Measurements from ENCODE around the gene ANKS1B.

The ANKS1B gene

DNA sequence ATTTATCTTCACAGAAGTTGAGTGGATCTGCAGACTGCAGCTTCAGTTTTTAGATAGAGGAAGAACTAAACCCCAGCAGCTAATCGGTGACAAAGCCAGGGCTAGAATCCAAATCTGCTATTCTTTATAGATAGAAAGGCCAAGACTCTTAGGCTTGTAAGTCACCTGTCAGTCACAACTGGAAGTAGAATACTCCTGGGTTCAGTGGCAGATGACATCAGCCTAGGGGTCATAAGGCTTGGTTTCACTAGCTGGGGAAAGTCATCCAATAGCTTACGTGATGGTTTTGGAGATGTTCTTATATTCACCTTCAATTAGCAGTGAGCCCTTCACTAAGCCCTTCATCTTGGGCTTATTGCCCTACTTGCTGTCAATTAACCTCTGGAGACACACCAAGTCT lies 1246.2 kb downstream of the ANKS1B start:
- DNase-seq: no peak

DNA sequence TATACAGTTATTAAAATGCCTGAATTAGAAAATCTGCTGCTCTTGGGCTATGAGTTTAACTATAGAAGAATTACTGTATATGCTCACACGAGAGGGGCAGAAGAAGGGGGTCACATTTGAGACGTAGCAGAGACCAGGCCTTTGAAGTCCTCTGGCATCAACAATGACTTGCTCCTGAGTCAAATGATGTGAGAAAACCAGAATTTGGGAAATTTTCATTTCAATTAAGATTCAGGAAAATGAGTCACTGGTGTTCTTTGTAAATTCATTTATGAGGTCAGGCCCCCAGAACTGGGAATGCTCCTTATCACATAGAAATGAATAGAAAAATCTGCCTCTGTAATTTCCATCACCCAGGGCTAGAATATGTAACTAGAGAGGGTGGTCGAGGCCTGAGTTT lies 1246.7 kb downstream of the ANKS1B start:
- DNase-seq: no peak

DNA sequence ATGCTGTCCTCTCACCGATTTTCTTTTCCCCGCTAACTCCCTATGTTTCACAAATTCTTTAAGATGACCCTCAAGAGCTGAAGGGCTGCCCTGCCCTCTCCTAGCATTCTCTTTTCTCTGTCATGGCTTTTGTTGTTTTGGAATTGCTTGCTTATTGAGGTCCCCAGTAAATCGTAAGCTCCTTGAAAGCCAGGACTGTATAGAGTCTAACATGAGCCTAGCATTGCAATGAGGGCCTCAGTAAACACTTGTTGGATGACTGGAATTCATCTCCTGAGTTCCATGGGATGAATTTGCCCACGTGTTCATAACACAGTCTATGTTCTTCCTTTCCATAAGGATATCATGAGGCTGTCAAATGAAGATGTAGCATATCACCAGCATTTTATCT lies 1247.4 kb downstream of the ANKS1B start:
- no peak for DNase-seq

DNA sequence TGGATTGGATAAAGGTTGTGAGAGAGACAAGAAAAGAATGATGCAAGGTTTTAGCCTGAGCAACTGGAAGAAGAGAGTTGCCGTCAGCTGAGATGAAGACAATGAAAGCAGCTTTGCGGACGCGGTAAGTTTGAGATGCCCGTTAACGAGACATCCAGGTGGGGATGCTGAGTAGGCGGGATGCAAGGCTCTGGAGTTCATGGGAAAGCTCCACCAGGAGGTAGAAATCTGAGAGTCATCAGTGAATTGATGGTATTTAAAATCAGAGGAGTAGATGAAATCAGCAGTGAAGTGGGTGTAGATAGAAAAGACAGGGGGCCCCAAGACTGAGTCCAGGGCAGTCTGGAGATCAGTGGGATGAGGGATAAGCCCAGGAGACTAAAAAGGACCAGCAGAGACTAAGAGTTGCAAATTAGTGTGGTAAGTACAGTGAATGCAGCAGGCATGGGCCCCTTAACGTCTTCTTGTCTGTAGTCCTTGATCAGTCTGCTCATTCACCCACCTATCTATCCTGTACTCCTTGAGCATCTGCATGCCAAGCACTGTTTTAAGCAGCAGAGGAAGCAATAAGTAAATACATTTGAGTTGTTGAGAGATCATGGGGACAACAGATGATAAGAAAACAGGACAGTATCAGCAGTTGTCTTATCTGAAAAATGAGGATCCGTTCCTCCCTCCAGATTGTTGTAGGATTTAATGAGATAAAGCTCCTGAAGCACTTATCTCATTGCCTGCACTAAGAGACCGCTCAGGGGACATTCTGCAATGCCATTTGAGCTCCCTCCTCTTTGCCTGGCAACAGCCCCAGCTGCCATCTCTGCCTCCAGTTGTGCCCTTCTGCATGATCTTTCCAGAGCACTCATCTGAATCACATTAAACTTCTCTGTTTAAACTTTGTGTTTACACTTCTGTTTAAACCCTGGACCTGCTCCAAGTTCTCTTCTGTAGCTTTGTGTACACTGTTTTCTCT lies 1248.1 kb downstream of the ANKS1B start:
- DNase-seq: peak; percentile 42 to 56

DNA sequence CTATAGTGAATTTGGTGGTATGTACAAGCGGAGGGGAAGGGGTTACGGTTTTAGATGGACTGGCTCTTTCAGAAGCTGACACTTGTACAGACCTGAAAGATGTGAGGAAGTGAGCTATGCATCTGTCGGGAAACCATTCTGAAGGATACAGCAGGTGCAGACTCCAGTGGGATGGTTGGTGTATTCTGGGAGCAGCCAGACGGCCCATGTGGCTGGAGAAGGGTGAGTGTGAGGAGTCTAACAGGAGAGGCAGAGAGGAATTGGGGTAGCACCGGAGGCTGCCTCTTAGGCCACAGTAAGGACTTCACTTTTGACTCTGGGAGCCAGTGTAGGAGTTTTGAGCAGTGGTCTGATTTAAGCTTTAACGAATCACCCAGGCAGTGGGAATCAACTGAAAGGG lies 1248.9 kb downstream of the ANKS1B start:
- no peak for DNase-seq

DNA sequence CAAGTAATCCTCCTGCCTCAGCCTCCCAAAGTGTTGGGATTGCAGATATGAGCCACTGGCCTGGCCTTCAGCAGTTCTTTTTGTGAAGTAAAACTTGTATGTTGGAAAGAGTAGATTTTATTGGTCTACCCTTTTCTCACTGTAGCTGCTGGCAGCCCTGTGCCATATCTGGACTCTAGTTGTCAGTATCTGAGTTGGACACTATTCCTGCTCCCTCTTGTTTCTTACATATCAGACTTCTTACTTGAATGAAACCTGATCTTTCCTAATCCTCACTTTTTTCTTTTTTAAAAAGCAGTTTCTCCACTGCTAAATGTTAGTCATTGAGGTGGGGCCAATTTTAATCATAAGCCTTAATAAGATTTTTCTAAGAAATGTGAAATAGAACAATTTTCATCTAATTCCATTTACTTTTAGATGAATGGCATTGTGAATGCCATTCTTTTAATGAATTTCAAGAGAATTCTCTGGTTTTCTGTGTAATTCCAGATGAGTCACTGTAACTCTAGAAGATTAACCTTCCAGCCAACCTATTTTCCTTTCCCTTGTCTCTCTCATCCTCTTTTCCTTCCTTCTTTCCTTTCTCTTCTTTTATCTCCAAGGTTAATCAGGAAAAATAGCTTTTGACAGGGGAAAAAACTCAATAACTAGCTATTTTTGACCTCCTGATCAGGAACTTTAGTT lies 1250.9 kb downstream of the ANKS1B start:
- no peak for DNase-seq

DNA sequence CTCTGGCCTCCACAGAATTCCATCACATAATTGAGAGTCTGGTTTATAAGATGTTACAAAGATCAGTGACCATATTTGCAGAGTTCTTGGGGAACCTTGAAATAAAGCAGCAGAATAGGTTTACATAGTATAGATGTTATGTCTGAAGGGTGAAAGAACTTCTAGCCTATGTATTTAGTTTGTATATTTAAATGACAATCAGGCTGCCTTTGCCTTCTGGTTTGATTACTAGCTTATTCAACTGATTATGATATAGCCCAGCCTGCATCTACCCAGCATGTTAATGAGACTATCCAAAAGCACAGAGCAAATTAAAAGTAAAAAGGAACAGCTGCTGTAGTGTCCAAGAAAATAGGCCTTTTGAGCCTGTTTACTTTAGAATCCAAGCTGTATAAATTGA lies 1254.3 kb downstream of the ANKS1B start:
- DNase-seq: no peak

DNA sequence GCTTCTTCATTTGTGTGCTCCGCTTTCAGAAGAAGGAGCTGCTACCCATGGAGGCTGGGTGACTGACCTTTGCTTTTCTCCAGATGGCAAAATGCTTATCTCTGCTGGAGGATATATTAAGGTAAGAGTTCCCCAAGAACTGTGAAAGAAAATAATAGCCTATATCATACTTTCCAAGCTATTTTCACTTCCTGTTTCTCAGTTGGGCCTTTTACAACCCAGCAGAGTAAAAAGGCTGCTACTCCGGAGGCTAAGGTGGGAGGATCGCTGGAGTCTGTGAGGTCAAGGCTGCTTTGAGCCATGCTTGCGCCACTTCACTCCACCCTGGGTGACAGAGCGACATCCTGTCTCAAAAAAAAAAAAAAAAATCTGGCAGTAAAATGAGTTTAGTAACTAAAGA lies 1257.5 kb downstream of the ANKS1B start:
- DNase-seq: no peak

DNA sequence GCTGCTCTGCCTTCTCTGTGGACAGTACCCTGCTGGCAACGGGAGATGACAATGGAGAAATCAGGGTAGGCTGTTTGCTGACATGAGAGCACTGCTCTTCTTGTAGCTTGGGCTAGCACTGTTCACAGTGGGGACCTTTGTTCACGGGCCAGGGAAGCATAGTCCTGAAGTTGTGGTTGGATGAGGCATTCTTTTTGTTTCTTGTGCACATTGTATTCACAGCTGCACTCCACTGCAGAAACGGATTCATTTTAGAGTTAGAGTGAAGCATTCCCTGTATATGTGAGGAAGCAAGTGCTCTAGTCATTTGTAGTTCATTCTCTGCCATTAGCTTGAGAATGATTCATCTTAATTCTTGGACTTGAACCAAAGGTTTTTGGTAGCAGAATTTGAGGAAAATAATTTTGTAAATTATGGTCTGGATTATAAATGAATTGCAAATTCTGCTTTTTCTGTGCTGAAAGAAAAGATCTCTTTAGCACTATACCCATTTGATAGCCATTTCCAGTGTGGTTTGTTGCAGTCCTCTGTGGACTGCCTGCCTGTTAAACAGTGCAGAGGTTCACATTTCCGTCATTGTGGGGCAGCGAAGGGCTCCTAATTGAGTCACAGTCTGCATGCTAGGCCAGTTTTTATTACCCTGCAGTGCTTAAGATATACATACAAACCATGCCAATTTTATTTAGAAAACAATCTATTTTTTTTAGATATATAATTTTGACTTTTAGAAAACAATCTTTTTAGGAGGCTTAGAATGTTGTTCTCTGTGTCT lies 1259.1 kb downstream of the ANKS1B start:
- DNase-seq: peak; percentile 16 to 30

DNA sequence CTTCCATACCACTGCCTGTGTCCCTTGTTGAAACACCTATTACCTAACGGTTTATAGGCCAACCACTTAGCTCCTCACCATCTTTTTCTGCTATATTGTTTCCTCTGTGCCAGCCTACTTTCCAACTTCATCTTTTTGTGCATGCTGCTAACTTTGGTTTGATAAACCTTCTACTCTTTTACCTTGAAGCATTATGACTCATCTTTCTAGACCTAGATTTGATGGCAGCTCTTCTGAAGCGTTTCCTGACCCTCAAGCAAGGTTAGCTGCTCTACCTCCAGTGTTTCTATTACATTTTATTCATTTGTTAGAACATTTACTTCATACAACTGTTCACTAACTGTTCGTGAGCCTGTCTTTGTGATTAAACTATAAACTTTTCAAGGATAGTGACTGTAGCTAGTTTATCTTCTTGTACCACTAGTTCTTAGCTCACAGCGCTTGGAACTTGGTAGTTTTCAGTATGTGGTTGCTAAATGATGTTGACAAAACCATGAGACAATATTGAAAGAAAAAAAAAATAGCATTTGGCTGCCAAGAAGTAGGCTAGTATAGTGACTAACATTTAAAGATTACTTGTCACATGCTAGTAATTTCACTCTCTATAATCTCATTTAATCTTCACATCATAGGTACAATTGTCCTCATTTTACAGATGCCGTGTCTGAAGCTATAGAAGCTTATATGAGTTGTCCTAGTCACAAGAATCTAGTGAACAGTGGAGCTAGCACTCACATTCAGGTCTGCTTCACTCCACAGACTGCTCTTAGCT lies 1260.2 kb downstream of the ANKS1B start:
- DNase-seq: no peak

DNA sequence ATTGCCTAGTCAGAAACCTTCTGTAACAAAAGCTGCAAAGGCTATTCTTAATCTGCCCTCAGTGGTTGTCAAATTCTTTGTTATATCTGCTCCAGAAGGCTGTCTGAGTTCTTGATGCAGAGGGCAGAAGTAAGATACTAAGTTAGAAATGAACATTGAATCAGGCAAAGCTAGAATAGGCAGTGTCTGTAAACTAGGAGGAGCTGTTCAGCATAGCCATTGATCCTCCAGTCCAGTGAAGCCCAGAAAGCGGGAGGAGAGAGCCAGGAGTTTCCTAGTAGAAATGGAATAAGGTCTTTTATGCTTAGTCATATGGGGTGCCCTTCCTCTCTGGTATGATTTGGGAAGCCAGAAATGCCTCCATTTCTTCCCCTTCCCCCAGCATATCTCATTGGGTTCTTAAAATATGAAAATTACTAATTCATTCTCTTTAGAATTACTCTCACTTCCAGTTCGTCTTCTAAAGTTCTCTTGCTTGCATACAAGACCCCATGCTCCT lies 1263.5 kb downstream of the ANKS1B start:
- no peak for DNase-seq

DNA sequence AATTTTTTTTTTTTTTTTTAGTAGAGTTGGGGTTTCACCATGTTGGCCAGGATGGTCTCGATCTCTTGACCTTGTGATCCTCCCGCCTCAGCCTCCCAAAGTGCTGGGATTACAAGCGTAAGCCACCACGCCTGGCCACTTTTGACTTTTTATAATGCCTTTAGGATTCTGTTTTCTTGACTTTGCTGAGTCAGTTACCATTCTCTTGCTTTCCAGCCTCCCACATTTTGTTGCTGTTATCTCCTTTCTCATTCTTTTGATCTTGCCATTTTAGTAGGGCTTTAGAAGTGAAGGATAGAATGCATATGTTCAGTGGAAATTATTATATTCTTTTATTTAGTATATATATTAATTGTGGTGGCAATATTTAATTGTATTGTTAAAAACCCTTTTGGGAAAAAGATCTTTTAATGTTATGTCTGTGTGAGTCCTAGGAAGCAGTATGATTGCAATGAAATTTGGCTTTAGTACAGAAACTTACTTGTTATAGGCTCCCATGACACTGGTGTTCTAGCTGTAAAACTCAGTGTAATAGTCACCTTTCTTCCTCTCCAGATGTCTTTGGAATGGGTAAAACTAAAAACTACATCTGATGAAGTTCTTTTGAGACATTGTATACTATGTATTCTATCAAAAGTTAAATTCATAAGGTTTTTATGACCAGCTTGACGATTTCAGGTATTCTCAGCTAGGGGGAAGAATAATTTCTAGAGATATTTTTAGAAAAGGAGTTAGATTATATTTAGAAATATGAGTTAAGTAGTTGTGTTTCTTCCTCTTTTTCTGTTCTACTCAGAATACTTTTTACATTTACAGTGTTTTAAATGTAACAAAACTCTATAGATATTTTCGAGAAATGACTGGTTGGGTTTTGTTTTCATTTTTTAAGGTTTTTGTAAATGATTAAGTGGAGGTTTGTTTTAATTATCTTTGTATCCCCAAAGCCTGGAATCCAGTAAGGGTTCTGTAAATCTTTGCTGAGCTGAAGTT lies 1264.9 kb downstream of the ANKS1B start:
- no peak for DNase-seq

DNA sequence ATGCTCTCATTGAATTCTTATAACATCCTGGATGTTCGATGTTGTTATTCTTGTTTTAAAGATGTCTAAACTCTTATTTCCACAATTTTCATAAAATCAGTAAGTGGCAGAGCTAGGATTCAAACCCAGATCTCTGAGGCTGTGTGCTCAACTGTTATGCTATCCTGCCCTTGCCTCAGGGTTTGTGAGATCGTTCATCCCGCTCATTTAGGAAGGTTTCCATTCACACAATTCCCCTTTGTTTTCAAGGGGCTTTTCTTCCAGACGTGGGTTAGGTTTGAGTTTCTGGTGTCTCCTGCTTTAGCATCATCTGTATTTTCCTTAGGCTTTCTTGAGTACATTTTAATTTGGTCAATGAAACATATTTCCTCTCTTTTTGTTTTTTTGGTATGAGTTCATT lies 1270.3 kb downstream of the ANKS1B start:
- DNase-seq: no peak

DNA sequence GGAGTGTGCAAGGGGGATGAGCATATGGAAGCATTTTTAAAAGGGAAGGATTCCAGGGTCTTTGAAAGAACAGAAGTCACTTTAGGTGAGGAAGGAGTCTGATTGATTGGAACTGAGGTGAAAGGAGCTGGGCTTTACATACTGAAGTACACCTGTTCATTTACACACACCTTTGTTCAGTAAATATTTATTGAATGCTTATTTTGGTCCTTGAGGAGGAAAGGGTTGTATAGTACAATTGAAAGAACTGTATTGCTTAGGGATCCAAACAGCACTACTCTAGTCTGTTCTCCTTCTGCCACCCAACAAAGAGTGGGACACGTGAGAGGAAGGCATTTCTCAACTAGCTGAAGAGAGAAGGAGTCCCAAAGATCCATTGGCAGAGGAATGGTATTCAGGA lies 1275.7 kb downstream of the ANKS1B start:
- no peak for DNase-seq

DNA sequence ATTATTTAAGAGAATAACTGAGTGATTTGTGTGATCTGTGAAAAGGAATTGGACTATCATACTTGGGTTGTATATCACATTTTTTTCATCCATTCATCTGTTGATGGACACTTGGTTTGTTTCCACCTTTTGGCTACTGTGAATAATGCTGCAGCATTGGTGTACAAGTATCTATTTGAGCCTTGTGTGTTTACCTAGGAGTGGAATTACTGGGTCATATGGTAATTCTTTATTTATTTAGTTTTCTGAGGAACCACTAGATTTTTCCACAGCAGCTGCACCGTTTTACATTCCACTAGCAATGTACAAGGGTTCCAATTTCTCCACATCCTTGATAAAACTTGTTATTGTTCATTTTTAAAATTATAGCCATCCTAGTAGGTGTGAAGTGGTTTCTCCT lies 1283.6 kb downstream of the ANKS1B start:
- DNase-seq: no peak

DNA sequence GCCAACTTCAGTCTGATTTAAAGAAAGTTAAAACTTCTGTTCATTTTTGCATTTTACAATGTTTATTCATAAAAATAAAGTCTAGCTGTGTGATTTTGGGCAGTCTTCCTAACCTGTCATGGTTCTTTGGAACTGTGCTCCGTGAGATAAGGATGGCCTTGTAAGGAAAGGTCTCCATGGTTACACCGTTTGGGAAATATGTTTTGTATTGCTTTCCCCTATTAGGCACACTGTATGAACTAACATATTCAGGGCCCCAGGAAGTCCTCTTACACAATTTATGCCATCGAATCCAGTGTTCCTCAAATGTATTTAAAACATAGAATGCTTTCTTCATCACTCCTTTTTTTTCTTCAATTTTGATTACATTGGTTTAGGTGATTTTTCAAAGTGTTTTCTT lies 1285.2 kb downstream of the ANKS1B start:
- no peak for DNase-seq

DNA sequence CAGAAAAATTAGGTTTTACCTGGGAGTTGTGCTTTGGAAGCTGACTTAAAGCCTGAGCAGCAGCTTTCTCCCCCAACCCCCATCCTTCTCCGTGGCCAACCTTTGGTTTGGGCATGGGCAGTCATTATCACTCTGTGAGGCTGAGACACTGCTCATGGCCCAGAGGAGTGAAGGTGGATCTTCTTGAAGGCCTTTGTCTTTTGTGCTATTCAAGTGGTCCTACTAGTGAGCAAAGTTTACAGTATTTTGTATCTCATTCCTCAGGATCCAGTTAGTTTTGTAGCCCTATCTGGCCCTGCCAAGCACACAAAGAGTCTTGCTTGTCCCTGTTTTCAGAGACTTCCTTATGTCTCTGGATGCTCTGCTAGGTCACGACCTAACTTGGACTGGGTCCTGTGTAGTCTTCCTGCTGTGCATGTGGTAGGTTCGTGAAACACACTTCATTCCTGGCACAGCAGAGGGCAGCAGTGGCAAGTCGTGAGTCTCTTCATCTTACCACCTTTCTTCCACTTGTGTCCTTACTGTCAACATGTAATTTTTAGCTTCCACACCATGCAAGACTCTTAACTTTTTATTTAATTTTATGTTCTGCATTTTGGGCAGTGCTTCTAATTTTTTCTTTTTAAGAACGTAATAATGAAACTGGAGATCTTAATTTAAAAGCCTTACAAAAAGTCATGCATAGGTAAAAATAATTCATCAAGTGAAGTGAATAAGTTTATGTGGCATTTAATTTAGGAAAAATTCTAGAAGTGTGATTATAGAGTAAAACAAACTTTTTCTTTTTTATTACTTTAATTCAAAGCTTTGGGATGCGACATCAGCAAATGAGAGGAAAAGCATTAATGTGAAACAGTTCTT lies 1285.9 kb downstream of the ANKS1B start:
- DNase-seq: peak; percentile 9 to 33

DNA sequence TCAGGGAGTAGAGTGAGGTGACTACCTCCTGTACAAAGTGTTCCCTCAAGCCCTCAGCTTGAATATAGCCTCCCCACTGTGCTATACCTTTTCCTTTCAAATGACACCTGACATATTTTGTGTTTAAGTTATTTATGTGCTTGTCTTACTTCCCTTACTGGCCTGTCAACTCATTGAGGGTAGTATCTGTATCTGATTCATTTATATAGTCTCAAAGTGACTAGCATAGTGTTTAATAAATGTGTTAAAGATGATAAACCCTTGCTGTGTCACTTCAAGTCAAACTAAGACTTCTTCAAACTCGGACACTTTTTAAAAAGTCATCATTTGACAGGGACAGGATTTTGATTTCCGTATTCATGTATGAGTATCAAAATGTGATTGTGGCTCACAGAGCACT lies 1287.5 kb downstream of the ANKS1B start:
- DNase-seq: no peak

DNA sequence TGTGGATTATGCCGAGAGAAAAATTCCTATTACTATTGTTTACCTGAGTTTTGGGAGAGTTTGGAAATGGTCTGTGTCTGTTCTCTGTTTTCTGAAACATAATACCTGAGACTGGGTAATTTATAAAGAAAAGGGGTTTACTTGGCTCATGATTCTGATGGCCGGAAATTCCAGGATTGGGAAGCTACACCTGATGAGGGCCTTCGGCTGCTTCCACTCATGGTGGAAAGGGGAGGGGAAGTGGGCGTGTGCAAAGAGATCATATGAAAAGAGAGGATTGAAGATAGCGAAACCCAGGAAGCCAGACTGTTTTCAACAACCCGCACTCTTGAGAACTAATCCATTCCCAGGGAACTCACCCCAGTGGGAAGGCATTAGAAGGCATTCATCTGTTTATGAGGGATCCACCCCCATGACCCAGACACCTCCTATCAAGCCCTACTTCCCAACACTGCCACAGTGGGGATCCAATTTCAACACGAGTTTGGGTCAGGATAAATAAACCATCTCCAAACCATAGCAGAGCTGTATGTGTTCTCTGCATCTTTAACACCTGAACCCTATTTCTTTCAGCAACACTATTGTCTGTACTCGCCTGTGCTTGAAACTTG lies 1288.6 kb downstream of the ANKS1B start:
- DNase-seq: no peak

DNA sequence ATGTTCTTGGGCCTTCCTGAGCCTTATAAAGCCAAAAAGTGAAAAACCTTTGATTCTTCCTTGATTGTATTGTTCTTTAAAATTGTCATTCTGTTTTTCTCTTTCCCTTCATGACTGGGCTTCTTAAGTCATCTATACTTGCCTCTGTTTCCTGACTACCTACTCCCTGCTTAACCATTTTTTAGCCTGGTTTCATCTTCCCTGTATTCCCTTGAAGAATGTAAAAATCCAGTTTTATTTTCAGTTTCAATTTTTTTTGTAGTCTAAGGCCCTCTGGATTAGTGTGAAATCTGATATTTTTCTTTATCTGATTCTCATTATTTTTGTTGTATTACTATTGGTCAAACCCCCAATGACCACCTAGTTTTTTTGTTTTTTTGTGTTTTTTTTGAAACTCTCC lies 1293.4 kb downstream of the ANKS1B start:
- DNase-seq: no peak
